ENCODE measurements around the gene LDLRAD3. TPM values are rescaled to one million over a fixed set of nuclear protein-coding genes. Genes with fewer than 3 reads are reported as not detected.
A peak's percentile ranks its signal among the peaks of the same experiment; 100 is the strongest.

LDLRAD3 gene
- total RNA-seq, 3 donors from 2014 or later = 1.0 to 8.1 (median 2.0) TPM

- no peak for ATAC-seq
- Histone ChIP-seq H3K9me3 (no peaks in the 10 kb centered on the region), H3K4me3 (peak overlapping the region; percentile 11), H3K4me1 (ENCODE audit: low read depth) (no peaks in the 10 kb centered on the region), H3K36me3 (ENCODE audit: low read depth) (no peaks in the 10 kb centered on the region)
- intact Hi-C loops (cut with DNase I, micrococcal nuclease) = no loop called here
- no peak for TF ChIP-seq CTCF (IDR thresholded peaks at IDR 0.05)
- DNase-seq = no peak
Observed at GRCh38 chr11:35943309-35943708, 553 bp upstream of the LDLRAD3 start.

GRCh38 chr11:35944503-35945136 is 758 bp downstream of the LDLRAD3 start:
- Histone ChIP-seq H3K9me3 (no peaks in the 10 kb centered on the region), H3K4me1 (ENCODE audit: low read depth) (no peaks in the 10 kb centered on the region), H3K4me3 (peak overlapping the region; percentile 11), H3K36me3 (ENCODE audit: low read depth) (no peaks in the 10 kb centered on the region)
- ATAC-seq (peak; percentile 11), DNase-seq (no peak)
- intact Hi-C loops (cut with DNase I, micrococcal nuclease) = no loop called here
- TF ChIP-seq CTCF (IDR thresholded peaks at IDR 0.05) = no peak

- no peaks in the 10 kb centered on the region for H3K36me3 ChIP-seq (ENCODE audit: low read depth)
- intact Hi-C loops (cut with DNase I, micrococcal nuclease) = no loop called here
- no peak for DNase-seq
- H3K4me3 ChIP-seq = no peak overlapping the region
- H3K9me3 ChIP-seq = no peaks in the 10 kb centered on the region
- H3K4me1 ChIP-seq (ENCODE audit: low read depth) = no peaks in the 10 kb centered on the region
- no peak for TF ChIP-seq CTCF (IDR thresholded peaks at IDR 0.05)
- ATAC-seq = no peak
Observed at GRCh38 chr11:35945137-35945518, 1.3 kb downstream of the LDLRAD3 start.

GRCh38 chr11:35946766-35947165 is 2.9 kb downstream of the LDLRAD3 start:
- intact Hi-C loops (cut with DNase I, micrococcal nuclease) = no loop called here

GRCh38 chr11:35947437-35947836 is 3.6 kb downstream of the LDLRAD3 start:
- ATAC-seq (no peak), DNase-seq (no peak)
- intact Hi-C loops (cut with DNase I, micrococcal nuclease) = no loop called here
- Histone ChIP-seq H3K4me3 (no peak overlapping the region), H3K36me3 (ENCODE audit: low read depth) (no peaks in the 10 kb centered on the region), H3K9me3 (no peaks in the 10 kb centered on the region), H3K4me1 (ENCODE audit: low read depth) (no peaks in the 10 kb centered on the region)
- TF ChIP-seq CTCF (IDR thresholded peaks at IDR 0.05) = no peak

More at GRCh38 chr11:35946766-35947165, 2.9 kb downstream of the LDLRAD3 start:
- Histone ChIP-seq H3K4me1 (ENCODE audit: low read depth) (no peaks in the 10 kb centered on the region), H3K4me3 (no peak overlapping the region), H3K9me3 (no peaks in the 10 kb centered on the region), H3K36me3 (ENCODE audit: low read depth) (no peaks in the 10 kb centered on the region)
- no peak for ATAC-seq
- TF ChIP-seq CTCF (IDR thresholded peaks at IDR 0.05) = no peak
- DNase-seq = no peak

- no peaks in the 10 kb centered on the region for H3K4me1 ChIP-seq (ENCODE audit: low read depth)
- no peaks in the 10 kb centered on the region for H3K36me3 ChIP-seq (ENCODE audit: low read depth)
- TF ChIP-seq CTCF (IDR thresholded peaks at IDR 0.05) = no peak
- intact Hi-C loops (cut with DNase I, micrococcal nuclease) = no loop called here
- no peak overlapping the region for H3K4me3 ChIP-seq
- no peak for ATAC-seq
- DNase-seq = no peak
- no peaks in the 10 kb centered on the region for H3K9me3 ChIP-seq
Observed at GRCh38 chr11:35949242-35949641, 5.4 kb downstream of the LDLRAD3 start.
